Measurements from ENCODE around the gene DMXL1. TPM values are rescaled to one million over a fixed set of nuclear protein-coding genes. Genes with fewer than 3 reads are reported as not detected.

Gene DMXL1
- total RNA-seq, 3 donors from 2014 or later (not counting 1 experiment from before 2014, with no cell fraction given), result 36.7 to 43.0 (median 39.9) TPM

- H3K4me3 Mint-ChIP-seq, result no peak overlapping the region
- no peaks in the 10 kb centered on the region for H3K27me3 ChIP-seq (ENCODE audit: control insufficient read depth, insufficient read depth, low read length)
- H3K4me1 Mint-ChIP-seq, result peaks cover 13 to 15% of the 10 kb centered on the region in 2 donors
- H3K4me3 ChIP-seq (ENCODE audit: low read length), result no peak overlapping the region
- H3K27ac Mint-ChIP-seq, result peak overlapping the region; percentile 5 to 11
- ATAC-seq, result no peak
- H3K36me3 ChIP-seq (ENCODE audit: control insufficient read depth, insufficient read depth, low read length), result no peaks in the 10 kb centered on the region
- peaks cover 4% of the 10 kb centered on the region for H3K4me1 ChIP-seq (ENCODE audit: control insufficient read depth, insufficient read depth, low read length)
- DNase-seq, result no peak
- intact Hi-C loops (cut with micrococcal nuclease), result no loop called here
- H3K27ac ChIP-seq (ENCODE audit: low read length), result peak overlapping the region; percentile 31
- no peaks in the 10 kb centered on the region for H3K27me3 Mint-ChIP-seq (ENCODE audit: low read depth in 2 of 2)
- TF ChIP-seq CTCF (IDR thresholded peaks at IDR 0.05), result no peak
- H3K9me3 Mint-ChIP-seq, result no peaks in the 10 kb centered on the region
- H3K36me3 Mint-ChIP-seq, result no peaks in the 10 kb centered on the region
- no peaks in the 10 kb centered on the region for H3K9me3 ChIP-seq (ENCODE audit: control insufficient read depth, insufficient read depth, low read length)
- whole genome bisulfite sequencing (ENCODE audit: insufficient coverage), result 64% methylated on average over 4 of the region's 4 CpGs
Observed at GRCh38 chr5:119031905-119032304, 39.0 kb upstream of the DMXL1 start.

GRCh38 chr5:119032656-119033055 is 38.2 kb upstream of the DMXL1 start:
- DNase-seq, result no peak
- Mint-ChIP-seq H3K9me3 (no peaks in the 10 kb centered on the region), H3K4me1 (peaks cover 13 to 15% of the 10 kb centered on the region in 2 donors), H3K27me3 (ENCODE audit: low read depth in 2 of 2) (no peaks in the 10 kb centered on the region), H3K36me3 (no peaks in the 10 kb centered on the region), H3K27ac (no peak overlapping the region), H3K4me3 (no peak overlapping the region)
- Histone ChIP-seq H3K9me3 (ENCODE audit: control insufficient read depth, insufficient read depth, low read length) (no peaks in the 10 kb centered on the region), H3K36me3 (ENCODE audit: control insufficient read depth, insufficient read depth, low read length) (no peaks in the 10 kb centered on the region), H3K4me1 (ENCODE audit: control insufficient read depth, insufficient read depth, low read length) (peaks cover 4% of the 10 kb centered on the region), H3K27ac (ENCODE audit: low read length) (peak overlapping the region; percentile 31), H3K4me3 (ENCODE audit: low read length) (no peak overlapping the region), H3K27me3 (ENCODE audit: control insufficient read depth, insufficient read depth, low read length) (no peaks in the 10 kb centered on the region)
- WGBS (ENCODE audit: insufficient coverage), result 58% methylated on average over 2 of the region's 3 CpGs
- TF ChIP-seq CTCF (IDR thresholded peaks at IDR 0.05), result no peak
- ATAC-seq, result no peak
- intact Hi-C loops (cut with micrococcal nuclease), result no loop called here

- H3K27ac Mint-ChIP-seq, result no peak overlapping the region
- 100% methylated on average over 3 of the region's 3 CpGs for WGBS (ENCODE audit: insufficient coverage)
Observed at GRCh38 chr5:119033135-119033534, 37.8 kb upstream of the DMXL1 start.

More at GRCh38 chr5:119033135-119033534, 37.8 kb upstream of the DMXL1 start:
- Histone ChIP-seq H3K4me3 (ENCODE audit: low read length) (no peak overlapping the region), H3K27me3 (ENCODE audit: control insufficient read depth, insufficient read depth, low read length) (no peaks in the 10 kb centered on the region), H3K9me3 (ENCODE audit: control insufficient read depth, insufficient read depth, low read length) (no peaks in the 10 kb centered on the region), H3K27ac (ENCODE audit: low read length) (peak overlapping the region; percentile 1), H3K4me1 (ENCODE audit: control insufficient read depth, insufficient read depth, low read length) (peaks cover 4% of the 10 kb centered on the region), H3K36me3 (ENCODE audit: control insufficient read depth, insufficient read depth, low read length) (no peaks in the 10 kb centered on the region)
- no peaks in the 10 kb centered on the region for H3K36me3 Mint-ChIP-seq
- H3K27me3 Mint-ChIP-seq (ENCODE audit: low read depth in 2 of 2), result no peaks in the 10 kb centered on the region
- ATAC-seq (no peak), DNase-seq (no peak)
- TF ChIP-seq CTCF (IDR thresholded peaks at IDR 0.05), result no peak
- H3K9me3 Mint-ChIP-seq, result no peaks in the 10 kb centered on the region
- intact Hi-C loops (cut with micrococcal nuclease), result no loop called here
- H3K4me3 Mint-ChIP-seq, result no peak overlapping the region
- peaks cover 13 to 15% of the 10 kb centered on the region in 2 donors for H3K4me1 Mint-ChIP-seq
